ENCODE results near the gene GRAMD4.
"Not testable (repeated sequence)": the region's sequence is repeated elsewhere in the genome, so short reads cannot be mapped to it uniquely, and the experiment has no call there.

GRAMD4 gene

GRCh38 chr22:46631113-46631512 is 10.9 kb downstream of the GRAMD4 start:
- H3K9ac ChIP-seq (ENCODE audit: low read length) = no peak overlapping the region
- no peaks in the 10 kb centered on the region for H3K36me3 ChIP-seq (ENCODE audit: control insufficient read depth, insufficient read depth, low read length)
- H3K9me3 ChIP-seq (ENCODE audit: control insufficient read depth, low read length) = no peaks in the 10 kb centered on the region
- no peak overlapping the region for H3K4me3 ChIP-seq (ENCODE audit: low read length)
- peaks cover 19% of the 10 kb centered on the region for H3K4me1 ChIP-seq (ENCODE audit: control insufficient read depth, insufficient read depth, low read length)
- no peaks in the 10 kb centered on the region for H3K27me3 ChIP-seq (ENCODE audit: control insufficient read depth, insufficient read depth, low read length)

GRCh38 chr22:46632646-46633249 is 12.6 kb downstream of the GRAMD4 start:
- no peak overlapping the region for H3K4me3 ChIP-seq (ENCODE audit: low read length)
- H3K4me1 ChIP-seq (ENCODE audit: control insufficient read depth, insufficient read depth, low read length) = peaks cover 19% of the 10 kb centered on the region
- no peaks in the 10 kb centered on the region for H3K27me3 ChIP-seq (ENCODE audit: control insufficient read depth, insufficient read depth, low read length)
- H3K9ac ChIP-seq (ENCODE audit: low read length) = no peak overlapping the region
- no peaks in the 10 kb centered on the region for H3K9me3 ChIP-seq (ENCODE audit: control insufficient read depth, low read length)
- no peaks in the 10 kb centered on the region for H3K36me3 ChIP-seq (ENCODE audit: control insufficient read depth, insufficient read depth, low read length)

GRCh38 chr22:46633334-46633890 is 13.2 kb downstream of the GRAMD4 start:
- Histone ChIP-seq H3K4me1 (ENCODE audit: control insufficient read depth, insufficient read depth, low read length) (peaks cover 21% of the 10 kb centered on the region), H3K9me3 (ENCODE audit: control insufficient read depth, low read length) (no peaks in the 10 kb centered on the region), H3K4me3 (ENCODE audit: low read length) (no peak overlapping the region), H3K36me3 (ENCODE audit: control insufficient read depth, insufficient read depth, low read length) (no peaks in the 10 kb centered on the region), H3K9ac (ENCODE audit: low read length) (no peak overlapping the region), H3K27me3 (ENCODE audit: control insufficient read depth, insufficient read depth, low read length) (no peaks in the 10 kb centered on the region)

GRCh38 chr22:46634011-46634699 is 14.0 kb downstream of the GRAMD4 start:
- Histone ChIP-seq H3K9me3 (ENCODE audit: control insufficient read depth, low read length) (no peaks in the 10 kb centered on the region), H3K36me3 (ENCODE audit: control insufficient read depth, insufficient read depth, low read length) (no peaks in the 10 kb centered on the region), H3K4me1 (ENCODE audit: control insufficient read depth, insufficient read depth, low read length) (peaks cover 29% of the 10 kb centered on the region)

GRCh38 chr22:46634973-46635685 is 14.9 kb downstream of the GRAMD4 start:
- H3K36me3 ChIP-seq (ENCODE audit: control insufficient read depth, insufficient read depth, low read length); H3K9me3 ChIP-seq (ENCODE audit: control insufficient read depth, low read length); H3K9ac ChIP-seq (ENCODE audit: low read length); H3K4me3 ChIP-seq (ENCODE audit: low read length); H3K27me3 ChIP-seq (ENCODE audit: control insufficient read depth, insufficient read depth, low read length): not testable (repeated sequence)
- peaks cover 39% of the 10 kb centered on the region for H3K4me1 ChIP-seq (ENCODE audit: control insufficient read depth, insufficient read depth, low read length)

More at GRCh38 chr22:46634011-46634699, 14.0 kb downstream of the GRAMD4 start:
- no peak overlapping the region for H3K9ac ChIP-seq (ENCODE audit: low read length)
- no peak overlapping the region for H3K4me3 ChIP-seq (ENCODE audit: low read length)
- H3K27me3 ChIP-seq (ENCODE audit: control insufficient read depth, insufficient read depth, low read length) = no peaks in the 10 kb centered on the region

GRCh38 chr22:46635756-46636155 is 15.6 kb downstream of the GRAMD4 start:
- no peak overlapping the region for H3K9ac ChIP-seq (ENCODE audit: low read length)
- no peaks in the 10 kb centered on the region for H3K27me3 ChIP-seq (ENCODE audit: control insufficient read depth, insufficient read depth, low read length)
- H3K36me3 ChIP-seq (ENCODE audit: control insufficient read depth, insufficient read depth, low read length) = peaks cover 4% of the 10 kb centered on the region
- H3K4me1 ChIP-seq (ENCODE audit: control insufficient read depth, insufficient read depth, low read length) = peaks cover 41% of the 10 kb centered on the region
- no peak overlapping the region for H3K4me3 ChIP-seq (ENCODE audit: low read length)
- no peaks in the 10 kb centered on the region for H3K9me3 ChIP-seq (ENCODE audit: control insufficient read depth, low read length)

- Histone ChIP-seq H3K4me3 (ENCODE audit: low read length) (no peak overlapping the region), H3K36me3 (ENCODE audit: control insufficient read depth, insufficient read depth, low read length) (peaks cover 4% of the 10 kb centered on the region), H3K27me3 (ENCODE audit: control insufficient read depth, insufficient read depth, low read length) (no peaks in the 10 kb centered on the region), H3K9me3 (ENCODE audit: control insufficient read depth, low read length) (no peaks in the 10 kb centered on the region), H3K9ac (ENCODE audit: low read length) (no peak overlapping the region), H3K4me1 (ENCODE audit: control insufficient read depth, insufficient read depth, low read length) (peaks cover 41% of the 10 kb centered on the region)
Measured at GRCh38 chr22:46636221-46637002, 16.2 kb downstream of the GRAMD4 start.

GRCh38 chr22:46637711-46638600 is 17.8 kb downstream of the GRAMD4 start:
- H3K36me3 ChIP-seq (ENCODE audit: control insufficient read depth, insufficient read depth, low read length) = peaks cover 4% of the 10 kb centered on the region
- peaks cover 35% of the 10 kb centered on the region for H3K4me1 ChIP-seq (ENCODE audit: control insufficient read depth, insufficient read depth, low read length)
- H3K9me3 ChIP-seq (ENCODE audit: control insufficient read depth, low read length) = no peaks in the 10 kb centered on the region
- H3K4me3 ChIP-seq (ENCODE audit: low read length) = no peak overlapping the region
- no peak overlapping the region for H3K9ac ChIP-seq (ENCODE audit: low read length)
- no peaks in the 10 kb centered on the region for H3K27me3 ChIP-seq (ENCODE audit: control insufficient read depth, insufficient read depth, low read length)

- Histone ChIP-seq H3K9me3 (ENCODE audit: control insufficient read depth, low read length) (no peaks in the 10 kb centered on the region), H3K4me1 (ENCODE audit: control insufficient read depth, insufficient read depth, low read length) (peaks cover 35% of the 10 kb centered on the region), H3K4me3 (ENCODE audit: low read length) (no peak overlapping the region), H3K27me3 (ENCODE audit: control insufficient read depth, insufficient read depth, low read length) (no peaks in the 10 kb centered on the region), H3K36me3 (ENCODE audit: control insufficient read depth, insufficient read depth, low read length) (peaks cover 4% of the 10 kb centered on the region), H3K9ac (ENCODE audit: low read length) (no peak overlapping the region)
Measured at GRCh38 chr22:46638601-46639431, 18.6 kb downstream of the GRAMD4 start.

- peaks cover 4% of the 10 kb centered on the region for H3K36me3 ChIP-seq (ENCODE audit: control insufficient read depth, insufficient read depth, low read length)
- no peak overlapping the region for H3K9ac ChIP-seq (ENCODE audit: low read length)
- no peak overlapping the region for H3K4me3 ChIP-seq (ENCODE audit: low read length)
- no peaks in the 10 kb centered on the region for H3K9me3 ChIP-seq (ENCODE audit: control insufficient read depth, low read length)
- no peaks in the 10 kb centered on the region for H3K27me3 ChIP-seq (ENCODE audit: control insufficient read depth, insufficient read depth, low read length)
- peaks cover 25% of the 10 kb centered on the region for H3K4me1 ChIP-seq (ENCODE audit: control insufficient read depth, insufficient read depth, low read length)
Measured at GRCh38 chr22:46639843-46640242, 19.7 kb downstream of the GRAMD4 start.
